A549 (cell line): ENCODE measurements around the gene DEAF1. TPM values are rescaled to one million over a fixed set of nuclear protein-coding genes. Genes with fewer than 3 reads are reported as not detected.
A peak's percentile ranks its signal among the peaks of the same experiment; 100 is the strongest.

Source experiments
- ATAC-seq, 2 experiments: fragments of 200-7000 bp in 1 of 2; fragments of >200 bp in 1 of 2; cut with Nextera tagmentation in 1 of 2; cut with Tn5 transposase in 1 of 2; 3 replicates each; pipeline versions ENCODE4 v1.8.0 to v1.9.1; 2018 to 2020; ENCODE audit warnings: mild to moderate bottlenecking in 1 of 2, moderate library complexity in 1 of 2
- CTCF ChIA-PET: fragments of 300-600 bp; sonication (Branson Sonifier 250); formaldehyde crosslinking; extraction: SDS; loops from one replicate; lab custom pipeline; 2021; ENCODE audit warnings: antibody characterized with exemption, inconsistent platforms; lab: Yijun Ruan, JAX
- POLR2A ChIA-PET: fragments of 350-600 bp; formaldehyde crosslinking; extraction: SDS; loops from one replicate; lab custom pipeline; 2021; ENCODE audit warnings: antibody characterized with exemption, inconsistent platforms; lab: Yijun Ruan, JAX
- DNase-seq, 2 experiments: peaks; one replicate each; pipeline versions ENCODE4 v3.0.0 to v3.0.0-alpha.2; 2011 to 2016; ENCODE audit warnings: low read depth in 1 of 2, low spot score in 1 of 2
- FAIRE-seq: peaks from 2 replicates; lab custom pipeline; 2011; peaks lifted over from hg19 to GRCh38; lab: Jason Lieb, UNC
- H3K27ac ChIP-seq, 2 experiments: fragments of >200 bp; sonication (Bioruptor Twin); formaldehyde crosslinking; 3 replicates each; pipeline ENCODE4 v1.5.1; 2016 to 2017
- H3K4me1 ChIP-seq: fragments of >200 bp; sonication (Bioruptor Twin); formaldehyde crosslinking; 3 replicates; pipeline ENCODE4 v1.6.1; 2016
- H3K4me2 ChIP-seq: fragments of >200 bp; sonication (Bioruptor Twin); formaldehyde crosslinking; 3 replicates; pipeline ENCODE4 v1.6.1; 2016
- H3K4me3 ChIP-seq: fragments of >200 bp; sonication (Bioruptor Twin); formaldehyde crosslinking; 3 replicates; pipeline ENCODE4 v1.5.1; 2016
- H3K9me3 ChIP-seq: fragments of >200 bp; sonication (Bioruptor Twin); formaldehyde crosslinking; 3 replicates; pipeline ENCODE4 v1.6.1; 2016
- ATOH8 ChIP-seq: fragments of 250-450 bp; sonication (Bioruptor Pico); IDR thresholded peaks from 2 replicates; pipeline ENCODE4 v1.5.0; 2020; ENCODE audit warnings: low read depth, mild to moderate bottlenecking, moderate library complexity
- BHLHE40 ChIP-seq: IDR thresholded peaks from 2 replicates; pipeline ENCODE4 v1.6.1; 2012; ENCODE audit warnings: low read depth, low read length, inconsistent platforms
- CBX2 ChIP-seq: fragments of 200-600 bp; sonication (generic); IDR thresholded peaks from 2 replicates; pipeline ENCODE4 v1.6.1; 2016; ENCODE audit warnings: low read depth, mild to moderate bottlenecking, borderline replicate concordance
- CTCF ChIP-seq: fragments of >200 bp; sonication (Bioruptor Twin); formaldehyde crosslinking; IDR thresholded peaks from 3 replicates; pipeline ENCODE4 v1.5.1; 2016
- ESRRA ChIP-seq: fragments of 150-350 bp; IDR thresholded peaks from 2 replicates; pipeline ENCODE4 v1.6.1; 2014; ENCODE audit warnings: mild to moderate bottlenecking, low read length, borderline replicate concordance
- FOSL2 ChIP-seq, 2 experiments: fragments of 450-650 bp in 1 of 2; fragments of >200 bp in 1 of 2; sonication (Bioruptor Twin) in 1 of 2; formaldehyde crosslinking; IDR thresholded peaks; 2 replicates each; pipeline versions ENCODE4 v1.5.0 to v1.6.1; 2016 to 2020; ENCODE audit warnings: mild to moderate bottlenecking in 1 of 2, moderate library complexity in 1 of 2
- GATA3 ChIP-seq: IDR thresholded peaks from 2 replicates; pipeline ENCODE4 v1.6.1; 2012; ENCODE audit warnings: borderline replicate concordance
- HES2 ChIP-seq: fragments of >200 bp; sonication (Bioruptor Twin); formaldehyde crosslinking; IDR thresholded peaks from 2 replicates; pipeline ENCODE4 v1.6.1; 2016
- HMGXB4 ChIP-seq: fragments of 250-450 bp; sonication (Bioruptor Pico); IDR thresholded peaks from 2 replicates; pipeline ENCODE4 v1.5.0; 2021; ENCODE audit warnings: mild to moderate bottlenecking, moderate library complexity, borderline replicate concordance
- HOXB5 ChIP-seq: fragments of 250-450 bp; sonication (Bioruptor Pico); IDR thresholded peaks from 2 replicates; pipeline ENCODE4 v1.5.0; 2020; ENCODE audit warnings: mild to moderate bottlenecking, moderate library complexity
- KDM1A ChIP-seq: fragments of 200-600 bp; sonication (generic); IDR thresholded peaks from 2 replicates; pipeline ENCODE4 v1.6.1; 2016; ENCODE audit warnings: low read depth, mild to moderate bottlenecking
- MAFK ChIP-seq: fragments of 450-650 bp; IDR thresholded peaks from 2 replicates; pipeline ENCODE4 v1.6.1; 2014; ENCODE audit not compliant: partially characterized antibody
- MYC ChIP-seq: IDR thresholded peaks from 2 replicates; pipeline ENCODE4 v1.6.1; 2012; ENCODE audit warnings: mild to moderate bottlenecking, inconsistent platforms, low read length, improper control_type of control experiment, borderline replicate concordance
- PHF8 ChIP-seq: fragments of 200-600 bp; sonication (generic); IDR thresholded peaks from 2 replicates; pipeline ENCODE4 v1.6.1; 2016; ENCODE audit warnings: low read depth, mild to moderate bottlenecking, antibody characterized with exemption, moderate library complexity, borderline replicate concordance
- RAD21 ChIP-seq, 2 experiments: fragments of >200 bp in 1 of 2; sonication (Bioruptor Twin) in 1 of 2; formaldehyde crosslinking in 1 of 2; IDR thresholded peaks in 1 of 2; conservative IDR thresholded peaks in 1 of 2; 2 replicates in 1 of 2; 3 replicates in 1 of 2; pipeline ENCODE4 v1.6.1; 2012 to 2018; ENCODE audit warnings: inconsistent platforms in 1 of 2
- REST ChIP-seq: fragments of 200-600 bp; sonication (generic); IDR thresholded peaks from 2 replicates; pipeline ENCODE4 v1.6.1; 2016; ENCODE audit warnings: antibody characterized with exemption, mild to moderate bottlenecking, moderate library complexity
- TFCP2L1 ChIP-seq: fragments of 250-450 bp; sonication (Bioruptor Pico); IDR thresholded peaks from 2 replicates; pipeline ENCODE4 v1.5.0; 2021; ENCODE audit warnings: mild to moderate bottlenecking
- USF2 ChIP-seq: fragments of 450-650 bp; IDR thresholded peaks from 2 replicates; pipeline ENCODE4 v1.6.1; 2014; ENCODE audit warnings: antibody characterized with exemption
- ZFP36 ChIP-seq: fragments of 450-650 bp; IDR thresholded peaks from 2 replicates; pipeline ENCODE4 v1.6.1; 2014; ENCODE audit warnings: borderline replicate concordance; ENCODE audit not compliant: partially characterized antibody
- ZNF302 ChIP-seq: fragments of 250-450 bp; sonication (Bioruptor Pico); IDR thresholded peaks from 2 replicates; pipeline ENCODE4 v1.9.0; 2021; ENCODE audit warnings: inconsistent platforms, mild to moderate bottlenecking, moderate library complexity
- ZSCAN20 ChIP-seq: fragments of 250-450 bp; sonication (Bioruptor Pico); IDR thresholded peaks from 2 replicates; pipeline ENCODE4 v1.8.0; 2022; ENCODE audit warnings: mild to moderate bottlenecking, moderate library complexity
- WGBS: methylation state at CpG from one replicate; pipeline ENCODE4 v1.1.6; 2017; ENCODE audit errors: missing lambda C conversion rate; 5-methylcytosine and 5-hydroxymethylcytosine counted together
- polyA plus RNA-seq, 4 experiments: library from polyadenylated mRNA; depleted of rRNA in 3 of 4; stranded (reverse); fragments of >200 nt; fragmentation: RNase III in 1 of 4; extraction: RNeasy Plus Mini Kit Qiagen cat#74134 plus additional on column Dnase treatment in 1 of 4; gene quantifications; 2 replicates in 3 of 4; 3 replicates in 1 of 4; pipeline ENCODE4 v1.2.3, GENCODE V29; 2011 to 2017

DEAF1 gene
- polyA plus RNA-seq, 2 of the 4 experiments (the other 2 are of a cell fraction): 16.0 to 24.0 TPM

- DNase-seq: no peak
- POLR2A ChIA-PET: no interaction called here
- no peak for ATAC-seq
- Histone ChIP-seq H3K27ac (peak overlapping the region in 1 of 2 experiments; percentile 35; a peak in 2 of 6 replicates), H3K4me1 (peaks cover 56% of the 10 kb centered on the region), H3K4me2 (no peak overlapping the region), H3K9me3 (no peaks in the 10 kb centered on the region), H3K4me3 (no peak overlapping the region)
- whole genome bisulfite sequencing: 87% methylated on average over 17 of the region's 18 CpGs
- CTCF ChIA-PET: interaction anchor here (0.7 to 20.1 kb wide), 16 partner anchors 8 to 169 kb away, joined by 3 to 599 read pairs (median 17); partner anchors contain the start of genes DEAF1, EPS8L2, TALDO1 and TMEM80
- TF ChIP-seq ESRRA: no peak
- no peak for TF ChIP-seq HES2
- no peak for TF ChIP-seq FOSL2 (IDR thresholded peaks at IDR 0.05)
- TF ChIP-seq FOSL2 (CRISPR knock-in tag; IDR thresholded peaks at IDR 0.05): no peak
- TF ChIP-seq ZFP36: no peak
- no peak for TF ChIP-seq MAFK
- no peak for TF ChIP-seq MYC
- TF ChIP-seq CTCF: no peak
- no peak for TF ChIP-seq TFCP2L1 (CRISPR knock-in tag)
- no peak for TF ChIP-seq ZNF302
- TF ChIP-seq HOXB5 (CRISPR knock-in tag): no peak
- no peak for FAIRE-seq
Observed at GRCh38 chr11:724778-725386, 29.9 kb upstream of the DEAF1 start.

- TF ChIP-seq FOSL2 (IDR thresholded peaks at IDR 0.05) (no peak), FOSL2 (CRISPR knock-in tag; IDR thresholded peaks at IDR 0.05) (no peak), ZSCAN20 (CRISPR knock-in tag) (no peak), HES2 (no peak), RAD21 (conservative IDR thresholded peaks at IDR 0.05 in 1 of 2, IDR thresholded peaks at IDR 0.05 in 1 of 2) (no peak), ATOH8 (no peak), KDM1A (no peak), BHLHE40 (no peak), GATA3 (no peak), CBX2 (no peak), USF2 (no peak), PHF8 (no peak), MYC (no peak), REST (no peak), HMGXB4 (CRISPR knock-in tag) (no peak), MAFK (no peak)
- CTCF ChIA-PET: interaction anchor here (0.7 to 20.1 kb wide), 24 partner anchors 9 to 192 kb away, joined by 3 to 599 read pairs (median 7); partner anchors contain the start of genes DEAF1, EPS8L2, TALDO1 and TMEM80
- WGBS: 89% methylated on average over 11 of the region's 19 CpGs
- Histone ChIP-seq H3K4me1 (peaks cover 49% of the 10 kb centered on the region), H3K27ac (no peak overlapping the region), H3K4me3 (no peak overlapping the region), H3K9me3 (no peaks in the 10 kb centered on the region), H3K4me2 (no peak overlapping the region)
- DNase-seq: no peak
- POLR2A ChIA-PET: no interaction called here
- ATAC-seq: no peak
- no peak for FAIRE-seq
Observed at GRCh38 chr11:724049-724777, 29.2 kb upstream of the DEAF1 start.
